NCI-H2171 (cell line): ENCODE data around the gene HOXC11.

Experiments used
- DNase-seq: peaks from one replicate; lab custom pipeline; 2025; lab: John Stamatoyannopoulos, UW

The HOXC11 gene

DNA sequence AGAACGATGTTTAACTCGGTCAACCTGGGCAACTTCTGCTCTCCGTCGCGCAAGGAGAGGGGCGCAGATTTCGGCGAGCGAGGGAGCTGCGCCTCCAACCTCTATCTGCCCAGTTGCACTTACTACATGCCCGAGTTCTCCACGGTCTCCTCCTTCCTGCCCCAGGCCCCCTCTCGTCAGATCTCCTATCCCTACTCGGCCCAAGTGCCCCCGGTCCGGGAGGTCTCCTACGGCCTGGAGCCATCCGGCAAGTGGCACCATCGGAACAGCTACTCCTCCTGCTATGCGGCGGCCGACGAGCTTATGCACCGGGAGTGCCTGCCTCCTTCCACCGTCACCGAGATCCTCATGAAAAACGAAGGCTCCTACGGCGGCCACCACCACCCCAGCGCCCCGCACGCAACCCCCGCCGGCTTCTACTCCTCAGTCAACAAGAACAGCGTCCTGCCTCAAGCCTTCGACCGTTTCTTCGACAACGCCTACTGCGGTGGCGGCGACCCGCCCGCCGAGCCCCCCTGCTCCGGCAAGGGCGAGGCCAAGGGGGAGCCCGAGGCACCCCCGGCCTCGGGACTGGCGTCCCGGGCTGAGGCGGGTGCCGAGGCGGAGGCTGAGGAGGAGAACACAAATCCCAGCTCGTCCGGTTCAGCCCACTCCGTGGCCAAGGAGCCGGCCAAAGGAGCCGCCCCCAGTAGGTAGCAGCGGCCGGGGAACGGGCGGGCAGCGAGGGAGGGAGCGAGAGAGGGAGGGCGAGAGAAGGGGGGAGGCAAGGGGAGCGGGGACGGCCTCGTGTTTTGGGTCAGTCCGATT, 513 bp downstream of the HOXC11 start:
- no peak for DNase-seq

DNA sequence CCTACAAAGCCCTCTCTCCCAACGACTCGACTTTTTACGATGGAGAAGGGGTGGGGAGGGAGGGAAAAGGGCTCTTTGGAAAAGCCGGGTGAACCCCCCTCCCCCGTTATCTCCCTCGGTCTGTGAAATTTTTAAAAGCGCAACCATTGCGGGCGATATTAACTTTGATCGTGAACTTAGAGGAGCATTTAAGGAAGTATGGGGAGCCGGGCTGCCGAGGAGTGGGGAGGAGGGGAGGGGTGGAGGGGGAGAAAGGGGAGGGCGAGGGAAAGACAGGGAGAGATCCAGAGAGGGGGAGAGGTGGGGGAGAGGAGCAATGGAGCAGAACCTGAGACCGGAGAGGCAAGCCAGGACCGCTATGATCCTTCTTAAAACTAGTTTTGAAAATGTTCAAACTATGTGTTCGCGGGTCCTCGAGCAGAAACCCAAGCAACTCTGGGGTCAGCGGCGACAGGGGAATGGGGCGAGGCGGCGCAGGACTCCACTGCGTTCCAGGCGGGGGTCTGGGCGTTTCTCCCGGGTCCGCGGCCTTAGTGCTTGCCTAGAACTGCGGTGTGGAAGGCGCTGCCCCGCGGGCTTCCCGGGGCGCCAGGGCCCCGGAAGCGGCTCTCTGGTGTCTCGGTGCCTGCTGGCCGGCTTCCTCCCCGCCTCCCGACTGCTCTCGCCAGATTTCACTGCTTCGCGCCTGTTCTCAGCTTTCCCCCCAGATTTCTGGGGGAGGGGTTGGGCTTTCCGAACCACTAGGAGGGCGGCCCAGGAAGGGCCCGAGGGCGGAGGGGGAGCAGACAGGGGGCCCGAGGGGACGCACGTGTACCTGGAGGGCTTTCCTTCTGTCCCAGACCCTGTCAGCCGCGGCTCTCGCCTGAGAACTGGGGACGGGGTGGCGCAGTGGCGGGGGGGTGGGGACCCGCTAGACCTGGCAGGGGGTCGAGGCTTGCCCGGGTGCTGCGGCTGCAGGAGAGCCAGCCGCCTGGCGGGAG, 1.4 kb downstream of the HOXC11 start, which contains the start of gene HOTAIR:
TSS of gene HOTAIR (minus strand) at position 871 of the 980 bp plus-strand sequence.
- peak; percentile 44 for DNase-seq

DNA sequence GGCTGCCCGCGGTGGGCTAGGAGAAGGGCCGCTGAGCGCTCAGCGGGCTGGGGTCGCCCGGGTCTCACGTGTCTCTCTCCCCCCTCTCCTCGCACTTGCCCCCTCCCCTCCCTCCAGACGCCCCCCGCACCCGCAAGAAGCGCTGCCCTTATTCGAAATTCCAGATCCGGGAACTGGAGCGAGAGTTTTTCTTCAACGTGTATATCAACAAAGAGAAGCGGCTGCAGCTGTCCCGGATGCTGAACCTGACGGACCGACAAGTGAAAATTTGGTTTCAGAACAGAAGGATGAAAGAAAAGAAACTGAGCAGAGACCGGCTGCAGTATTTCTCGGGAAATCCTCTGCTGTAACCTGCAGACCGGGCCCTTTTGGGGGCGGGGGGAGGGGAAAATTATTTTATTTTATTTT, 2.1 kb downstream of the HOXC11 start:
- DNase-seq, result peak; percentile 34

DNA sequence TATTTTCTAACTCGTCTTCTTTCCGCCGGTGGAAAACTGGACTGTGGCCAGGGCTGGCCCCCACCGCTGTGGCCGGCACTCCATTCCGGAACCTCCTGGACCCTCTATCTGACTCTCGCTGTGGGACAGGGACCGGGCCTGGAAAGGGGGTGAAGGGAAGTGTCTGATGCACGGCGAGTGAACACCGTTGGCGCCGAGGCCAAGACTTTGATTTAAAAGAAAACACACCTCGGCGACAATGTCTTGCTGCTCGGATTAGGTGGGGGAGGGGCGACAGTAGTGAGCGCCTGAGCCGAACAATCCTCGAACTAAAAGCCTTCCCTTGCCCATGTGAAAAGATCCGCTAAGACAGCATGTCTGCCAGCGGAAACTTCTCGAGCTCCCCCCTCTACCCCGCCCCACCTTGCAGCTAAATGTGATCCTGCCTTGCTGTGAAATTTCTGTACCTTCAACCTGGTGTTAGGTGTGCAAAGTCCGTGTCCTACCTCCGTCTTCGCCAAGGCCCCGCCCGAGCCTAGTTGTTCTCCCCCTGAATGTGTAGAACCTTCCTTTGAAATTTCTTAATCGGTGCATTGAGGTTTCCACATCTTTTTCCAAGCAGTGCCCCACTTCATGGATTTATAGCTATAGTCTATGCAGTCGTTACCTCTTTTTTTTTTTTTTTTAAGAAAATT, 2.7 kb downstream of the HOXC11 start:
- no peak for DNase-seq

DNA sequence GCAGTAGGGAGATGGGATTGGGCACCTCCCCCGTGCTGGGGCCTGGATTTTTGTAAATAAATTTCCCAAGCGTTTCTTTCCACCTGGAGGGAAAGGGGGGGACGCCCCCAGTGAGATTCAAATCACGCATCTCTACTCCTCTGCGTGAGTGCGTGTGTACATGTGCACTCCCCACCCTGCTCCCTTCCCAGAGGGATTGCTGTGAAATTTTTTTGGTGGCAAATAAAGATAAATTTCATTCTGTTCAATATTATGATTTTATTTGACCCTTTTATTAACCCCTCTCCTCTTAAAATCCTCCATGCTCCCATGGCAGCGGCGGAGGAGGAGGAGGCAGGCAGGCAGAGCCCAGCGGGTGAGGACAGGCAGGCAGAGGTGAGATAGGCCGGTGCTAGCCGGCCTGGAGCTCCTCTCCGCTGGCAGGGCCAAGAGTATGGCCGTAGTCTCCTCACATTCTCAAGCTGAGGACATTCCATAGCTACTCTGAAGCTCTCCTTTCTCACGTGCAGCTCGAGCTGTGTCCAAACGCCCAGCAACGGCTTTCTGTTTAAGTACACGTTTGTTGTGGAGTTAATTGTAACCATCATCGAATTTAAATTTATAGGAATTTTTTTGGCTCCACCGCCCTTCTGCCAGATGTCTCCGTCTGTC, 3.4 kb downstream of the HOXC11 start:
- DNase-seq, result no peak

DNA sequence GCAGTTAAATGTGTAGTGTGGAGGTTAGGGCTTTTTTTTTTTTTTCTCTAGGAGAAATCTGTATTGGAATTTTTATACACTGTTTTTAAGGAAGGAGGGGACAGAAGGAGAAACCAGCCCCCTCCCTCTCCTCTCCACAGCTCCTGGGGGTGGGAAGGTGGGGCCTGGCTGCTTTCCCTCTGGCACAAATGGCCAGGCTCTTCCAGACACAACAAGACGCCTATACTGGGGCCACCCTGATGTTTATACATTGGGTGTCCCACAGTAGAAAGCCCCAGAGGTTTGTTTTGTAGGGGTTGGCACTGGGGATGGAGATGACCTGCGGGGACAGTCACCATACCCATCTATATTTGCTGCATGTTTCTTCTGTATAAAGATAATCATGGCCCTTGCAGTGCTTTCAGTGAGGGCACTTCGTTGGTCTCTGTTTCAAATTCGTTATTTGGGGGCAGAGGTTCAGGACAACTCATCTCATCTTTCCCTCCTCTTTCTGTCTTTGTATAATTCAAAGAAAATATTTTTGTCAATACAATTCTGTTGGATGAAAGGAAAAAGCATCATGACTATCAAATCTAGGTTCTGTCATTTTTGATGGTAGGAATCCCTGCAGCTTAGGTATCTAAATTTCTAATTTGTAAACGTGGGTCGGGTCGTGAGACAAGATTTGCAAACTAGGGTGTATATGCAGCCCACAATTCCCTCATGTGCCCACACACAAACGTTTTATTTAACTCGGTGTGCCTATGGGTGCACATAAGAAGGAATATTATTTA, 4.1 kb downstream of the HOXC11 start:
- DNase-seq, result no peak

DNA sequence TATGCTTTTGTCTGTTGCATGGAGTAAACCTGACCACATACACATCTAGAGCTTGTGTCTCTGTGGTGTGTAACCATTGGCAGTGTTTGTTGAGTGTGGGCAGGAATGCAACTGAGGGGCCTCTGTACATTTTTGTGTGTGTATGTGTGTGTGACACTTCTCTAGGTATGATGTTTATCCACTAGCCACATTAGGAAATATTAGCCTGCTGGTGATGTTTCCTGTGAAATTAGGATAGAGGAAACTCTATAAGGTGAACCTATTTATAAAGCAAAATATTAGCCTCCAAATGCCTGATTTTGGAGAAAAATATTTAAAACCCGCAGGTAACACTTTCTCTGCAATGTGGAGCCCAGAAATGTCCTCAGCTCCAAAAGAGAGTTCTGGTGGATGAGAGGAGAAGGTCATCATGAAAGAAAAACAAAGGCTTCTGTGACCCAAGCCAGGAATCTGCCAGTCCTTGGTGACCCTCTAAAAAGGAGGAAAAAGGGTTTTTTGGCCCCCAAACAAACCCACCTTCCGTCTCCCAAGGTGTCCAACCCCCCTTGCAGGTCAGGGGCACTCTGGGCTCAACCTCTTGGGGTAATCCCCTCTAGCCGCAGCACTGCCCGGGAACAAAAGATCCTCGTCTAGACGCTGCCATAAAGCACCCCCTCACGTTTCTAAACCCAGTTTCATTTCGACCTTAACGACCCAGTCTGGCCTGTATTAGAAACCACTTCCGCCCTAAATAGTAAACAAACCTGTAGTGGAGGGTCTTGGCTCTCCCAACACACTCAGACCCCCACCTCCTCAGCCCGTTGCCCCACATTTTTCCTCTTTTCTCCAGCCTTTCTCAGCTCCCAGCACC, 4.9 kb downstream of the HOXC11 start:
- DNase-seq, result no peak

DNA sequence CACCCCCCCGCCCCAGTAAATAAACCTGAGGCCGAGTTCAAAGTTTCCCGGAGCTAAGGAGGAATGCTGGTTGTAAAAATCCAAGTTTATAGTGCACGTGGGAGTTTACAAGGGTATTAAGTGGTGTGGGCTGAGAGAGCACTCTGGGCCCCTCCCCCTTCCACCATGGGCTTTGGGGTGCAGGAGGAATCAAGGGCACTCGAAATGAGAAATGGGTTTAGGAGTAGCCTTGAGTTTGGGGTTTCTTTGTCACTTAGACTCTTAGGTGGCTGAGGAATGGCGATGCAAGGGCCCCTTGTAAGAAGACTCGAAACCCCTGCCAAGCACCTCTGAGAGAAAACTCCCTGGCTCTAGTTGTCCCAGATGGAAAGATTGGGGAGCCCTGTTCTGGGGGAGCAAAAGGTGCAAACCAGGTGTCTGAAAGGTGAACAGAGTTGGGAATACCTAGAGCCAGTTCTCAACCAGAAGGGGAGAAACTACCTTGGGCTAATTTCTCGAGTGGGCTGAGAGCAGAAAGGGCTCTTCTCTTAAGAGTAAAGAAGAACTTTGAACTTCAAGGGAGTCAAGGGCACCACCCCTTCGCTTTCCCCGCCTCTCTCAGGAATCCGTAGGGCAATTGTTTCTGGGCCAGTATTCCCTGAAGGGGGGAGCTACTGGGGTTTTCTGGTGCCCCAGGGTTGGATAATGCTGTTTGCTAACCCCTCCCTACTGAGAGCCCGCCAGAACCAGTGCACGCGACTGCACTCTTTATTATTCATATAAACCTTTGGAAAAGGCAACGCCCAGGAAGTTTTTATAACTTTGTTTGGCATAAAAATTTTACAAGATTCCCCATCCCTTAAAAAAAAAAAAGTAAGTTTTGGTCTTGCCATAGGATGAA, 5.8 kb downstream of the HOXC11 start:
- DNase-seq, result no peak

DNA sequence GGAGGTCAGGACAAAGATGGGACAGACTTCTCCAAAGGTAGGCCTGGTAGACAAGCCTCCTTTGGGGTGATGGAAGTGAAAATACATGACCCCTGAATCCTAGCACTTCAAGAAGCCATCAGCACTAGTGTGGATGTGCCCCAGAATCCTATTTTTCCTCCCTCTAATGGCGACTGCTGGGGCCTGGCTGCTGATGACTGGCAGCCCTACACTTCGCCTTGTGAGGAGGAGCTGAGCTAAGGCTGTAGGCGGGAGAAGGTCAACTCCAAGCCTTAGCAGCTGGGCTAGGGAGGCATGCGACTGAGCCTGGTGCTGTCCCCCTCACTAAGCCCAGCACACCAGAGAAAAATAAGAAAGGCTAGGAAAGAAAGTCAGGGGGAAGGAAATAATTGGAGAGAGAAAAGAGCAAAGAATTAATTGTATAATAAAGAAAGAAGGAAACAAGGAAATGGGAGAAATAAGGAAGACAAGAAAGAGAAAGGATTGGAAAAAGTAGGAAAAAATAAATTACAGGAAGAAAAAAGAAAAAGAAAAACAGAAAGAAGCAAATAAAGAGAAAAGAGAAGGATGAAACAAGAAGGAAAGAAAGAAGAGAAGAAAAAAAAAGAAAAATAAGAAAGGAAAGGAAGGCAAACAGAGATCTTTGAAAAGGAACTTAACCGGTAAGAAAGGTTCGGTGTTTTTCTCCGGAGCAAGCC, 7.3 kb downstream of the HOXC11 start:
- DNase-seq, result no peak

DNA sequence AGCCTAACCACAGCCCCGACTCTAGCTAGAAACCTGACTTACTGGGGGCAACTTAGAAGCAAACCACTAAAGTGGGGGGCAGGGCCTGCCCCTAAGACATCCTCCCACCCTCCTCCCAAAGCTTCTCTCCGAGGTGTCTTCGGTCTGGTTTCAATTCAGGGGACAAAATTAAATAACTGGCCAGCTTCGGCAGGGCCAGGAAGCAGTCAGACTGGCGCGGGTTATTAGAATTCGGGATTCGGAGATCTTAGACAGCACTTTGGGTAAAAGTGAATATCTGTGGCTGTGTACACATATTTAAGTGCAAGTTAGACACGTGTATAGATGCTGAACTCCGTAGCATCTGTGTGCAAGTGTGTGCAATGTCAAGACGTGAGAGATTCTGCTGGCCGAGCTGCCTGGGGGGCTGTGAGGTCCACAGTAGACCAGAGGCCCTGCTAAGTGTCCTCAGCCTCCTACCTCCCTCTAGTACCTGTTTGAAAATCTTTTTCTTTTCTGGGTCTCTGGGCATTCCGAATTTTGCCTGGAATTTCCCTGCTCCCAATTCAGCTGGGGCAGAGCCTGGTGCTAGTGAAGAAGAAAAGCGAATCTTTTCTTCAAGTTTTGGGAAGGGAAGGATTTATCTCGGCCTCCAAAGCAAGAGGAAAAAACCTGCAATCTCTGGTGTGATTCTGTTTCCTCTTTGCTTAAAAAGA, 8.0 kb downstream of the HOXC11 start:
- DNase-seq, result no peak

DNA sequence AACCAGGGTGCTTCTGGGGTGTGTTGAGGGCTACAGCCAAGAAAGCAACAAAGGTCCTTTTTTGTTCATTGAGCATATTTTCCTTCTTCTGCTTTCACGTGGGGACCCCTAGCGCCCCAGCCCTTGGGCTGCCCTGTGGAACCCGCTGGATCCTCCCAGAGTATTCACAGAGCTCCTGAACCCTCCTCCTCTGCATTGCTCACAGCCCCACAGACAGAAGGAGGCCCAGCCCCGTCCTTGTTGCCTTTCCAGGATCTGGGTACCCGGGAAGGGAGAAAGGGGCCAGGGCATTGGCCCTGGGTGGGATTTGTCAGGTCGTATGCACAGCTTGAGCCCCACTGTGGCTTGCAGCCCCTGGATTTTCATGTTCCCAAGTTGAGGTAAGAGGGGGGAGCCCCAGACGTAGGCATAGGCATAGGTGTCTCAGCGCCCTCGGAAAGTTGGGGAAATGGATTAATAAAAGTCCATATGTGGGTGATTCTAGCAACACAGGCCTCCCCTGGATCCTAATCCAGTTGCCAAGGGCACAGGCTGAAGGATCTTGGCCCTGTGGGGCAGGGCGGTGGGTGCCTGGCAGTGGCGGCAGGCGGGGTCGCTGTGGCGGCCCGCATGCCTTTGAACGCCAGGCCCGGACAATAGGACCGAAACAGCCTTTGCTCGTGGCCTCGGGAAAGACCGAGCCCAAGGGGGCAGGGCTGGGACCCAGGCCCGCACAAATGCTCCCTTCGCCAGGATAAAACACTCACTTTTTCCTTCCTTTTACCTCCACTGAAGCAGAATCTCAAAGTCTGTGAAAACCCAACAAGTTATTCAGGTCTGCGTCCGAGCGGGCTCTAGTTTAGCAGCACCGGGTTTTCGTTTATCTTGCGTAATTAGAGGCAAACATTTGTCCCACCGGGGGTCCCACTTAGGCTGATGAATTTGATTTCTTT, 9.0 kb downstream of the HOXC11 start:
- no peak for DNase-seq

DNA sequence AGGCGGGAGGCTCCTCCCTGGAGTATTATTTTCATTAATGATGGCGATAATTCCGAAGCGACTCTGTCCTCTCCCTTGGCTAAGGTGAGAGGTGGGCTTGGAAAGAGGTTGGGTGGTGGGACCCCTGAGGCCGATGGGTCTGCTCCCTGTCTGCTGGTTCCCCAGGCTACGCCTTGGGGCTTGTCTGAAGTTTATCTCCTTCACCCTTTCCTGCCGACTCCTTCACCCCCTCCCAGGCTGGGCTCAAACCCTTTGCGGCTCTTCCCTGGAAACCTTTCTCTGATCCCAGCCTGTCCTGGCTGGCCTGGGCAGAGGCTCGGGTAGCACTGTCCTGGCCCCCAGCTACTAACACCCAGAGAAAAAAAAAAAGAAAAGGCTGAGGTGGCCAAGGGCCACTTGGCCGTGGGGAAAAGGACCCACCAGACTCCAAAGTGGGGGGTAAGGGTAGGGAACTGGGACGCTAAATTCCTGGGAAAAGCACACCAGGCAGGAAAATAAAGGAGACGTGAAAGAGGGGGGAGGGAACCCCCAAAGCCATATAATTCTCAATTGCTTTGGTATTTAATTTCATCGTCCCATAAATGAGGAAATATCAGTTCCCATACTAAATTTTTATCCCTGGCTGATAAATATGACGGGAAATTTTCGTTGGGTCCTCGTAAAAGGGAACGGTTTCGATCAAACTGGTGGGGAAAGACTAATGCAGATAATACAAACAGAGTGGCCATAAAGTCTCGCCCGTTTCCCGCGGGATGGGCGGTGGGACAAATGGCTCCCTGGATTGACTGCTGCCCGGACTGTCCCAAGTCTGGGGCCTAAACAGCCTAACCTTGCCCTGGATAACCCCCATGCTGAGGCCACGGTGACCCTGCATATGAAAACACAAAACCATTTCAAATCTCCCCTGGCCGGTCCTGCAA, 10.0 kb downstream of the HOXC11 start:
- DNase-seq, result no peak

DNA sequence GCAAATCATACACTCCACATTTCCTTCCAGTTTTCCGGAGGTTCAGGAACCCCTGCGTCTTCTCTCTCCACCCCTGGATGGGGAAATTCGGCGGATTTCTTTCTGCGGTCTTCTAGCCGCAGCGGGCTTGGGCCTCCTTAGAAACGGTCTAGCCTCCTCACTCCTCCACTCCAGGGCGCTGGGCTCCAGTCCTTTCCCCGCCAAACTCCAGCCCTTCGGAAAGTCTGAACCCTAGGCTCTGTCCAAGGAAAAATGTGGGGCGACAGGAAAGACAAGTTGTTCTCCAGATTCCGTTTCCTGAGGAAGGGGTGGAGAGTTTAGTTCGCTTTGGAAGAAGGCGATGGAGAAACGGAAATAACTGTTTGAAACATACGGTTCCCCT, 10.6 kb downstream of the HOXC11 start:
- no peak for DNase-seq

DNA sequence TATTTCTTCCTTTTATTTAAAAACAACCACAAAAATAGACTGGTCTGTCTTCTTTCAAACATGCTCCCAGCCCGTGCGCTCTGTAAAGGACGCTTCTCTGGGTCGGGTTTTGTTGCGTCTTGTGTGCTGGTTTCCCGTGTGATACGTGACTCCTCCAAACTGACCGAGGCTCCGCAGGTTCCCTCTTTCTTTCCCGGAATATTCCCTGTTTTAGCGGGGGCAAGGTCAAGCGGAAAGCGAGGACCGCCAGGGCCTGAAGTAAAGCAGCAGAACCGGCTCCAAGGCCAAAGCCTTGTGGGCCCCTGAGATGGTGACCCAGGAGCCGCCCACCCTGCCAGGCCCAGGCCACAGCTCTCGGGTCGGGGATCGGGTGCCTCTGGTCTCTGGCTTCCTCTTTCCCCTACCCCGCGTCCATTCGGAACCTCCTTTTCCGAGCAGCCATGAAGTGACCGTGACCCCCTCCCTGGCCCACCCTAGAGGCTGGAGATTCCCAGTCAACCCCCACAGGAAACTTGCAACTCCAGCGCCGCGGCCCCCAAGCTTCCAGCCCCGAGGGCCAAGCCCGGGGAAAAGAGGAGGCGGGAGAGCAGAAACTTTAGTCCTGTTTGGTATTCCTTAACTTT, 11.1 kb downstream of the HOXC11 start:
- no peak for DNase-seq
